Calu3 (cell line): ENCODE measurements around the gene LSM2. TPM values are rescaled to one million over a fixed set of nuclear protein-coding genes. Genes with fewer than 3 reads are reported as not detected.
A peak's percentile ranks its signal among the peaks of the same experiment; 100 is the strongest.

ENCODE experiments used
- BruUV-seq: library from RNA; stranded (reverse); fragments of 400-500 nt; replicated peaks from 2 replicates; lab custom pipeline; 2021; lab: Mats Ljungman, UMichigan
- CTCF ChIA-PET: fragments of 300-600 bp; sonication (Branson Sonifier 250); formaldehyde crosslinking; loops from one replicate; lab custom pipeline; 2022; ENCODE audit warnings: antibody characterized with exemption; lab: Charles Lee
- DNase-seq: peaks from one replicate; pipeline ENCODE4 v3.0.0; 2022
- H3K27ac Mint-ChIP-seq: one replicate; pipeline ENCODE4 v1.8.0; 2022; ENCODE audit warnings: mixed read lengths; ENCODE audit not compliant: unreplicated experiment
- H3K27me3 Mint-ChIP-seq: one replicate; pipeline ENCODE4 v1.8.0; 2022; ENCODE audit warnings: mixed read lengths; ENCODE audit not compliant: unreplicated experiment
- H3K36me3 Mint-ChIP-seq: one replicate; pipeline ENCODE4 v1.8.0; 2022; ENCODE audit warnings: mild to moderate bottlenecking, moderate library complexity, mixed read lengths; ENCODE audit not compliant: insufficient read depth, unreplicated experiment
- H3K4me1 Mint-ChIP-seq: one replicate; pipeline ENCODE4 v1.8.0; 2022; ENCODE audit warnings: mild to moderate bottlenecking, low read depth, mixed read lengths; ENCODE audit not compliant: unreplicated experiment
- H3K4me3 Mint-ChIP-seq: one replicate; pipeline ENCODE4 v1.8.0; 2022; ENCODE audit warnings: mild to moderate bottlenecking, low read depth, moderate library complexity, mixed read lengths; ENCODE audit not compliant: unreplicated experiment
- H3K9me3 Mint-ChIP-seq: one replicate; pipeline ENCODE4 v1.8.0; 2022; ENCODE audit warnings: low read depth, mixed read lengths; ENCODE audit not compliant: unreplicated experiment
- intact Hi-C: fragments of 100-400 bp; cut with micrococcal nuclease; formaldehyde crosslinking; loops from one replicate; pipeline ENCODE4 v1.10.0; 2022; ENCODE audit not compliant: unreplicated experiment
- total RNA-seq: library from RNA; stranded (reverse); gene quantifications from 2 replicates; pipeline ENCODE4 v1.2.3, GENCODE V29; 2022
- TF ChIP-seq, protein P1 (sequence below): fragments of 200-600 bp; IDR thresholded peaks from one replicate; pipeline ENCODE4 v1.8.0; 2022; ENCODE audit warnings: antibody characterized with exemption; ENCODE audit not compliant: unreplicated experiment

Gene LSM2
- total RNA-seq, 1 experiment from 2014 or later = 144 TPM

DNA sequence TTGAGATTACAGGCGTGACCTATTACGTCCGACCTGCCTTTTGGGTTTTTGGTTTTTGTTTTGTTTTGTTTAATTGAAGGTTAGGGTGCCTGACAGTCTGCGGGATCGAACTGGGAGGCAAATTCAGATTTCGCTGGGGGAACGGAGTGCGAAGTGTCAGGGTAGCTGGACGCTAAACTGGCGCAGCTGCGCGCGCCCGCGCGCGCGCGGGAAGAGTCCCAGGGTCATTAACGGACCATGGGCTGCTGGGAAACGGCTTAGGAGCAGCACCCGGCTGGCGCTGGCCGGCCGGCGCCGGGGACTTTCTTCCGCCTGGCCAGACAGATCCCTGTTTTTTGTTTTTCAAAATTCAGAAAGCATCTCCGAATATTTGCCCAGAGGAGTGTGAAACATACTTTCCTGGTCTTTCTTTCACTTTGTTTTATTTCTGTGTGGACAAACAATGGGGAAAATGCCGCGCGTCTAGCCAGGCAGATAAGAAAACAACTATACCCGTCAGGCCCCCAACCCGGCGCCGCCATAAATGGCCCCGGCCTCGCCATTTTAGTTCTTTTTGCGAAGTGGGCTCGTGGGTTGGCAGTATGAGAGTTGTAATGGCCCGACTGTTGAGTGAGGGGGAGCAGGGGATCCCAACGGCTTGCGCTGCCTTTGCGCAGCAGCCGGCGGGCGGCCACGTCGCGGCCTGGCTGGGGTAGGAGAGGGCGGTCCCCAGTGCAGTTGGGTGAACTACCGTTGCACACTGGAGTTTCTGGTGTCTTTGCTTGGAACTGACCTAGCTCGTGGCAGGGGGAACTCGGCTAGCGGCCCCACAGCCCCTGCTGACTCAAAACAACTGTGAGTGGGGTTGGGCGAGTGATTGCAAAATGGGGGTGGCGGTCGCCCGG is 27.8 kb upstream of the LSM2 start:
- no TSS peak for BruUV-seq
- Mint-ChIP-seq H3K36me3 (peaks cover 100% of the 10 kb centered on the region), H3K27ac (peak overlapping the region; percentile 99), H3K9me3 (no peaks in the 10 kb centered on the region), H3K4me1 (peaks cover 39% of the 10 kb centered on the region), H3K4me3 (peak overlapping the region; percentile 89), H3K27me3 (no peaks in the 10 kb centered on the region)
- intact Hi-C loops = loop anchor here (2.0 to 5.0 kb wide), 2 partner anchors 14 to 42 kb away; no protein-coding TSS in a partner anchor
- TF ChIP-seq, protein P1, sequence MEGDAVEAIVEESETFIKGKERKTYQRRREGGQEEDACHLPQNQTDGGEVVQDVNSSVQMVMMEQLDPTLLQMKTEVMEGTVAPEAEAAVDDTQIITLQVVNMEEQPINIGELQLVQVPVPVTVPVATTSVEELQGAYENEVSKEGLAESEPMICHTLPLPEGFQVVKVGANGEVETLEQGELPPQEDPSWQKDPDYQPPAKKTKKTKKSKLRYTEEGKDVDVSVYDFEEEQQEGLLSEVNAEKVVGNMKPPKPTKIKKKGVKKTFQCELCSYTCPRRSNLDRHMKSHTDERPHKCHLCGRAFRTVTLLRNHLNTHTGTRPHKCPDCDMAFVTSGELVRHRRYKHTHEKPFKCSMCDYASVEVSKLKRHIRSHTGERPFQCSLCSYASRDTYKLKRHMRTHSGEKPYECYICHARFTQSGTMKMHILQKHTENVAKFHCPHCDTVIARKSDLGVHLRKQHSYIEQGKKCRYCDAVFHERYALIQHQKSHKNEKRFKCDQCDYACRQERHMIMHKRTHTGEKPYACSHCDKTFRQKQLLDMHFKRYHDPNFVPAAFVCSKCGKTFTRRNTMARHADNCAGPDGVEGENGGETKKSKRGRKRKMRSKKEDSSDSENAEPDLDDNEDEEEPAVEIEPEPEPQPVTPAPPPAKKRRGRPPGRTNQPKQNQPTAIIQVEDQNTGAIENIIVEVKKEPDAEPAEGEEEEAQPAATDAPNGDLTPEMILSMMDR = no peak
- CTCF ChIA-PET = interaction anchor here (0.6 to 1.6 kb wide), 9 partner anchors 13 to 1076 kb away, joined by 3 to 9 read pairs (median 4); partner anchors contain the start of genes HSPA1A, HSPA1L, LSM2 and MSH5
- DNase-seq = peak; percentile 96

DNA sequence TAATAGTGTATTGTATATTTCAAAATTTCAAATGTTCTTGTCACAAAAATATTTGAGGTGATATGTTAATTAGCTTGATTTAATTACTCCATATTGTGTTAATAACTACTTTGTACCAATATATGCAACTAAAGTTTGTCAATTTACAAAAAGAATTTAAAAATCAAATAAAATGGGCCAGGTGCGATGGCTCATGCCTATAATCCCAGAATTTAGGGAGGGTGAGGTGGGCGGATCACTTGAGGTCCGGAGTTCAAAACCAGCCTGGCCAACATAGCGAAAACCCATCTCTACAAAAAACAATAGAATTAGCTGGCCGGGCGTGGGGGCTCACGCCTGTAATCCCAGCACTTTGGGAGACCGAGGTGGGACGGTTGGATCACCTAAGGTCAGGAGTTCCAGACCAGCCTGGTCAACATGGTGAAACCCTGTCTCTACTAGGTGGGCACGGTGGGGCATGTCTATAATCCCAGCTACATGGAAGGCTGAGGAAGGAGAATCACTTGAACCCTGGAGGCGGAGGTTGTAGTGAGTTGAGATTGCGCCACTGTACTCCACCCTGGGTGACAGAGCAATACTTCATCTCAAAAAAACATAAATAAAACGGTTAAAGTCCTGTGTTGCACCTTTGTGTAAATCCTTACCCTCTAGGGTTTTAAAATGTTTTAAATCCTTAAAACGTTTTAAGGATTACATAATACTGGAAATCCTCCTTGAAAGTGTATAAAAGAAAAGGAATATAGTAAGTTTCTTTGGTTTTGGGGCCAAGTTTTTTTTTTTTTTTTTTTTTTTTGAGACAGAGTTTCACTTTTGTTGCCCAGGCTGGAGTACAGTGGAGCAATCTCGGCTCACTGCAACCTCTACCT is 24.8 kb upstream of the LSM2 start:
- Mint-ChIP-seq H3K9me3 (no peaks in the 10 kb centered on the region), H3K36me3 (peaks cover 87% of the 10 kb centered on the region), H3K27ac (peak overlapping the region; percentile 77), H3K4me1 (peaks cover 30% of the 10 kb centered on the region), H3K4me3 (peak overlapping the region; percentile 89), H3K27me3 (peaks cover 13% of the 10 kb centered on the region)
- no TSS peak for BruUV-seq
- no peak for DNase-seq
- CTCF ChIA-PET = interaction anchor here (0.7 to 3.8 kb wide), 10 partner anchors 12 to 62 kb away, joined by 3 to 51 read pairs (median 6); partner anchors contain the start of genes HSPA1A, HSPA1L, LSM2 and NEU1
- intact Hi-C loops = loop anchor here (2.0 to 5.0 kb wide), 3 partner anchors 39 to 151 kb away; partner anchors contain the start of gene LY6G5C
- TF ChIP-seq, protein P1 = no peak

DNA sequence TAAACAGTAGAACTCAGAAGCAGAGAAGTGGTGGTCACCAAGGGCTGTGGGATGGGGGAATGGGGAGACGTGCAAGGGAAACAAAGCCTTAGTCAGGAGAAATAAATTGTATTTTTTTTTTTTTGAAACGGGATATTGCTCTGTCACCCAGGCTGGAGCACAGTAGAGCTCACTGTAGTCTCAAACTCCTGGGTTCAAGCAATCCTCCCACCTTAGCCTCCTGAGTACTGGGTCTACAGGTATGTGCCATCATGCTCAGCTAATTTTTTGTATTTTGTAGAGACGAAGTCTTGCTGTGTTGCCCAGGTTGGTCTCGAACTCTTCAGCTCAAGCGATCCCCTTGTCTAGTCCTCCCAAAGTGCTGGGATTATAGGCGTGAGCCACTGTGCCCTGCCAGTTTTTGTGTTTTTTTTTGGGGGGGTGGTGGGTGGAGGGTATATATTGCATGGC is 24.1 kb upstream of the LSM2 start:
- DNase-seq = no peak
- TF ChIP-seq, protein P1 = no peak
- intact Hi-C loops = loop anchor here (2.0 to 5.0 kb wide), 3 partner anchors 39 to 150 kb away; partner anchors contain the start of gene LY6G5C
- peak overlapping the region; percentile 89 for H3K4me3 Mint-ChIP-seq
- CTCF ChIA-PET = interaction anchor here (0.6 to 3.8 kb wide), 15 partner anchors 11 to 336 kb away, joined by 3 to 51 read pairs (median 3); partner anchors contain the start of genes HSPA1A, HSPA1L, LSM2 and VARS1
- H3K27me3 Mint-ChIP-seq = peaks cover 13% of the 10 kb centered on the region
- peak overlapping the region; percentile 94 for H3K27ac Mint-ChIP-seq
- H3K9me3 Mint-ChIP-seq = no peaks in the 10 kb centered on the region
- peaks cover 25% of the 10 kb centered on the region for H3K4me1 Mint-ChIP-seq
- BruUV-seq = no TSS peak
- peaks cover 87% of the 10 kb centered on the region for H3K36me3 Mint-ChIP-seq
